ENCODE measurements around the gene TUBB3. TPM values are rescaled to one million over a fixed set of nuclear protein-coding genes. Genes with fewer than 3 reads are reported as not detected.

The TUBB3 gene
- total RNA-seq, result 2,197 TPM

DNA sequence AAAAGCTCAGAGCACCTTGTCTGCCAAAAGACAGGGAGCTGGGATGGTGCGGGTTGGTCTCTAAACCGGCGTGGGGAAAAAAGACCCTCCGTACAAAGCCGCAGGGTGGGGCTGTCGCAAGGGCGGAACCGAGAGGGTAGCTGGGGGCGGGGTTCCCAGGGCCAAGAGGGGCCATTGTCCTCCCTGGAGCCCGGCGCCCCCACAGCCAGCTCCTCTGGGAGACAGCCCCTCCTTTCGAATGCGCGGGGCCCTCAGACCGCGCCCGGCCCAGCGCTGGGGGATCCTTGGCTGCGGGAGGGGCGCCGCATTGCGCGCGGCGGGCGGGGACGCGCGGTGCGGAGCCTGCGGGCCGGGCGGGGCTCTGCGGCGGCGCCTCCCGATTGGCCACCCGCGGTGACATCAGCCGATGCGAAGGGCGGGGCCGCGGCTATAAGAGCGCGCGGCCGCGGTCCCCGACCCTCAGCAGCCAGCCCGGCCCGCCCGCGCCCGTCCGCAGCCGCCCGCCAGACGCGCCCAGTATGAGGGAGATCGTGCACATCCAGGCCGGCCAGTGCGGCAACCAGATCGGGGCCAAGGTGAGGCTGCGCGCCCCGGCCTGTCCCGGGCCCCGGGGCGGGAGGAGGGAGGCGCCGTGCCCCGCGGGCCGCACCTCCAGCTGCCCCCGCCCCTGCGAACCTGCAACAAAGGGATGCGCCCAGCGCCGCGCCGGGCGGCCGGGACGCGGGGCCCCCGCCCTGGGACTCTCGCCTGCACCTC, at the start of gene TUBB3:
Gene TUBB3 (plus strand): TSS at position 459 of the 756 bp plus-strand sequence. CDS start 60 bp downstream, at position 519.

DNA sequence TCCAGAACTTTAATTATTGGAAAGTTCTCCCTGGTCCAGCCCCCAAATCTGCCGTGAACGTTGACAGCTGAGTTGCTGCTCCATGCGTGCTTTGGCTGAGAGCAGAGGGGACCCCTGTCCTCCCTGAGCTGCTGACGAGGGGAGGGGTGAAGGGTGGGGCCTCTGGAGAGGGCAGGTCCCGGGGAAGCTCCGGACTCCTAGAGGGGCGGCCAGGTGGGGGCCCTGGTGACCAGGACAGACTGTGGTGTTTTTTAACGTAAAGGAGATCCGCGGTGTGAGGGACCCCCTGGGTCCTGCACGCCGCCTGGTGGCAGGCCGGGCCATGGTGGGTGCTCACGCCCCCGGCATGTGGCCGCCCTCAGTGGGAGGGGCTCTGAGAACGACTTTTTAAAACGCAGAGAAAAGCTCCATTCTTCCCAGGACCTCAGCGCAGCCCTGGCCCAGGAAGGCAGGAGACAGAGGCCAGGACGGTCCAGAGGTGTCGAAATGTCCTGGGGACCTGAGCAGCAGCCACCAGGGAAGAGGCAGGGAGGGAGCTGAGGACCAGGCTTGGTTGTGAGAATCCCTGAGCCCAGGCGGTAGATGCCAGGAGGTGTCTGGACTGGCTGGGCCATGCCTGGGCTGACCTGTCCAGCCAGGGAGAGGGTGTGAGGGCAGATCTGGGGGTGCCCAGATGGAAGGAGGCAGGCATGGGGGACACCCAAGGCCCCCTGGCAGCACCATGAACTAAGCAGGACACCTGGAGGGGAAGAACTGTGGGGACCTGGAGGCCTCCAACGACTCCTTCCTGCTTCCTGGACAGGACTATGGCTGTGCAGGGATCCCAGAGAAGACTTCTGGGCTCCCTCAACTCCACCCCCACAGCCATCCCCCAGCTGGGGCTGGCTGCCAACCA, 4.4 kb upstream of the TUBB3 start, which contains the start of gene MC1R:
Gene MC1R (plus strand): TSS at position 410 of the 895 bp plus-strand sequence. CDS start 397 bp downstream, at position 807.

Other genes starting within 250 kb of the TUBB3 start
- gene CDK10, start 236.7 kb upstream of the TUBB3 start, total RNA-seq, result 36.9 TPM
- 23.3 TPM for gene SPATA2L, start 221.6 kb upstream of the TUBB3 start, total RNA-seq
- 15.0 TPM for gene VPS9D1, start 202.4 kb upstream of the TUBB3 start, total RNA-seq
- gene ZNF276, start 201.8 kb upstream of the TUBB3 start, total RNA-seq, result 16.1 TPM
- gene FANCA, start 106.7 kb upstream of the TUBB3 start, total RNA-seq, result 13.1 TPM
- 21.0 TPM for gene SPIRE2, start 94.9 kb upstream of the TUBB3 start, total RNA-seq
- 176 TPM for gene TCF25, start 49.8 kb upstream of the TUBB3 start, total RNA-seq
- gene MC1R, start 4.5 kb upstream of the TUBB3 start, total RNA-seq, result 3.5 TPM
- 78.4 TPM for gene DEF8, start 25.4 kb downstream of the TUBB3 start, total RNA-seq
- 22.4 TPM for gene DBNDD1, start 96.1 kb downstream of the TUBB3 start, total RNA-seq
- not detected for gene PRDM7, start 154.0 kb downstream of the TUBB3 start, total RNA-seq

All from diencephalon (tissue), 1 donor.